Breast epithelium (tissue), 4 donors: ENCODE measurements around the gene SNAP47. TPM values are rescaled to one million over a fixed set of nuclear protein-coding genes. Genes with fewer than 3 reads are reported as not detected.
A peak's percentile ranks its signal among the peaks of the same experiment; 100 is the strongest.

Experiments used
- DNase-seq, 2 donors: peaks; one replicate each; pipeline ENCODE4 v3.0.0-alpha.2; 2019; ENCODE audit warnings: low spot score in 2 of 2
- H3K27ac ChIP-seq, 2 donors: fragments of 200-600 bp; sonication (generic) in 1 of 2; one replicate each; pipeline ENCODE4 v1.5.1; 2016 to 2019; ENCODE audit warnings: mild to moderate bottlenecking in 1 of 2
- H3K27me3 ChIP-seq, 2 donors: fragments of 200-600 bp; sonication (generic) in 1 of 2; one replicate each; pipeline versions ENCODE4 v1.5.1 to v1.6.0; 2017 to 2019; ENCODE audit warnings: control low read depth in 1 of 2, mild to moderate bottlenecking in 1 of 2
- H3K36me3 ChIP-seq: fragments of 200-600 bp; one replicate; pipeline ENCODE4 v1.5.1; 2019
- H3K4me1 ChIP-seq, 2 donors: fragments of 200-600 bp; sonication (generic); one replicate each; pipeline ENCODE4 v1.5.1; 2016 to 2019; ENCODE audit warnings: control low read depth in 1 of 2
- H3K4me3 ChIP-seq, 3 donors: fragments of 200-600 bp; sonication (generic); 1 replicate in 2 of 3; 2 replicates in 1 of 3; pipeline ENCODE4 v1.5.1; 2016 to 2019; ENCODE audit warnings: mild to moderate bottlenecking in 3 of 3, moderate library complexity in 2 of 3
- H3K9me3 ChIP-seq, 2 donors: fragments of 200-600 bp; sonication (generic) in 1 of 2; one replicate each; pipeline ENCODE4 v1.5.1; 2016 to 2019; ENCODE audit warnings: control low read depth in 1 of 2
- POLR2A ChIP-seq: fragments of 450-650 bp; IDR thresholded peaks from one replicate; pipeline ENCODE4 v1.6.1; 2016; ENCODE audit warnings: antibody characterized with exemption, mild to moderate bottlenecking, moderate library complexity
- POLR2AphosphoS5 ChIP-seq, 3 donors: sonication (generic); formaldehyde crosslinking; IDR thresholded peaks; one replicate each; pipeline ENCODE4 v1.6.1; 2017; ENCODE audit warnings: antibody characterized with exemption in 3 of 3
- intact Hi-C: fragments of 100-400 bp; cut with DNase I; formaldehyde crosslinking; loops from one replicate; pipeline ENCODE4 v1.15.1; 2023; ENCODE audit warnings: low total_unique reads
- total RNA-seq, 3 donors: library from RNA; depleted of rRNA; stranded (reverse); fragments of >200 nt; gene quantifications; one replicate each; pipeline ENCODE4 v1.1.0, GENCODE V29; 2016
- TF ChIP-seq, protein P1 (sequence below), 3 donors: fragments of 450-650 bp; IDR thresholded peaks; one replicate each; pipeline ENCODE4 v1.5.1; 2016 to 2017; ENCODE audit warnings: antibody characterized with exemption in 3 of 3, mild to moderate bottlenecking in 3 of 3, moderate library complexity in 3 of 3

The SNAP47 gene
- total RNA-seq, 3 donors from 2014 or later: 28.3 to 60.3 (median 52.1) TPM

DNA sequence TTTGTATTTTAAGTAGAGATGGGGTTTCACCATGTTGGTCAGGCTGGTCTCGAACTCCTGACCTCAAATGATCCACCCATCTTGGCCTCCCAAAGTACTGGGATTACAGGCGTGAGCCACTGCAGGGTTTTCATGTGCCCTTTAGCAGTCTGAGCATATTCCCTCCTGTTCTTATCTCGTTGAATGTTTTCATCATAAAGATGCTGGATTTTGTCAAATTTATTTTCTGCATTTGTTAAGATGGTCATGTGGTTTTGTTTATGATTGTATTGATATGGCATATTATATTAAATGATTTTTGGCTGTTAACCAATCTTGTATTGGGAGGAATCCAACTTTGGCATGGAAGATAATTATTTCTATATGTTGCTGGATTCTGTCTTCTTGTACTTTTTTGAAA lies 8.9 kb upstream of the SNAP47 start:
- H3K36me3 ChIP-seq: no peaks in the 10 kb centered on the region
- no peak for DNase-seq
- TF ChIP-seq POLR2A: no peak
- TF ChIP-seq POLR2AphosphoS5 (IDR thresholded peaks at IDR 0.05): no peak
- TF ChIP-seq, protein P1, sequence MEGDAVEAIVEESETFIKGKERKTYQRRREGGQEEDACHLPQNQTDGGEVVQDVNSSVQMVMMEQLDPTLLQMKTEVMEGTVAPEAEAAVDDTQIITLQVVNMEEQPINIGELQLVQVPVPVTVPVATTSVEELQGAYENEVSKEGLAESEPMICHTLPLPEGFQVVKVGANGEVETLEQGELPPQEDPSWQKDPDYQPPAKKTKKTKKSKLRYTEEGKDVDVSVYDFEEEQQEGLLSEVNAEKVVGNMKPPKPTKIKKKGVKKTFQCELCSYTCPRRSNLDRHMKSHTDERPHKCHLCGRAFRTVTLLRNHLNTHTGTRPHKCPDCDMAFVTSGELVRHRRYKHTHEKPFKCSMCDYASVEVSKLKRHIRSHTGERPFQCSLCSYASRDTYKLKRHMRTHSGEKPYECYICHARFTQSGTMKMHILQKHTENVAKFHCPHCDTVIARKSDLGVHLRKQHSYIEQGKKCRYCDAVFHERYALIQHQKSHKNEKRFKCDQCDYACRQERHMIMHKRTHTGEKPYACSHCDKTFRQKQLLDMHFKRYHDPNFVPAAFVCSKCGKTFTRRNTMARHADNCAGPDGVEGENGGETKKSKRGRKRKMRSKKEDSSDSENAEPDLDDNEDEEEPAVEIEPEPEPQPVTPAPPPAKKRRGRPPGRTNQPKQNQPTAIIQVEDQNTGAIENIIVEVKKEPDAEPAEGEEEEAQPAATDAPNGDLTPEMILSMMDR (IDR thresholded peaks at IDR 0.05): no peak
- H3K4me3 ChIP-seq: no peak overlapping the region
- H3K27me3 ChIP-seq: no peaks in the 10 kb centered on the region
- H3K9me3 ChIP-seq: peaks cover 0 to 10% of the 10 kb centered on the region in 2 donors
- intact Hi-C loops: no loop called here
- no peak overlapping the region for H3K27ac ChIP-seq
- H3K4me1 ChIP-seq: peaks cover 0 to 12% of the 10 kb centered on the region in 2 donors

DNA sequence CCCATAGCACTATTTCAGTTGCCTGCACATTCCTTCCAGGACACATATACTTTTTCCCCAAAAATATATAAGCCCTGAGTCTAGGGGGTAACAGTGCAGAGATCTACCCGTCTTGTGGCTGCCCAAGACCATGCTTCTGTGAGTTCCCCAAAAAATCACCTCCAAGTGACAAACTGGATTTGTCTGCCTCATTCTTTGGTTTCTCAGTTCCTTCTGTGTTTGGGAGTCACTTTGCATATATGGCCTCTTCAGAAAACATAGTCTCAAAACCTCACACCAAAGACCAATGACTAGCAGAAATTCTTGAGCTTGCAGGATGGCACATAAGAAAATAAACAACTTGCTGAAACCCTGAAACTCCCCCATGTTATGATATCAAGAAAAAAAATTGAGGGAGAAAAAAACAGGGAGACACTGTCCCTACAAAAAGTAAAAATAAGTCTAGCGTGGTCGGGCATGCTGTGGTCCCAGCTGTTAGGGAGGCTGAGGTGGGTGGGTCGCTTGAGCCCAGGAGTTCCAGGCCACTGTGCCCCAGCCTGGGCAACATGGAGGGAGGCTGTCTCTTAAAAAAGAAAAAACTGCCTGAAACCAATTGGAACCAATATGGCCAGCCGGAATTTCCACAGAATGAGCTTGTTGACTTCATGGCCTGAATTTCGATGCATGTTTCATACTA lies 8.2 kb upstream of the SNAP47 start:
- DNase-seq: no peak
- Histone ChIP-seq H3K9me3 (peaks cover 0 to 5% of the 10 kb centered on the region in 2 donors), H3K36me3 (no peaks in the 10 kb centered on the region), H3K4me3 (no peak overlapping the region), H3K27ac (peak overlapping the region in 1 of 2 donors; percentile 78), H3K27me3 (no peaks in the 10 kb centered on the region), H3K4me1 (peaks cover 0 to 12% of the 10 kb centered on the region in 2 donors)
- TF ChIP-seq POLR2AphosphoS5 (IDR thresholded peaks at IDR 0.05) (no peak), POLR2A (no peak)
- TF ChIP-seq, protein P1 (IDR thresholded peaks at IDR 0.05): no peak
- intact Hi-C loops: no loop called here

DNA sequence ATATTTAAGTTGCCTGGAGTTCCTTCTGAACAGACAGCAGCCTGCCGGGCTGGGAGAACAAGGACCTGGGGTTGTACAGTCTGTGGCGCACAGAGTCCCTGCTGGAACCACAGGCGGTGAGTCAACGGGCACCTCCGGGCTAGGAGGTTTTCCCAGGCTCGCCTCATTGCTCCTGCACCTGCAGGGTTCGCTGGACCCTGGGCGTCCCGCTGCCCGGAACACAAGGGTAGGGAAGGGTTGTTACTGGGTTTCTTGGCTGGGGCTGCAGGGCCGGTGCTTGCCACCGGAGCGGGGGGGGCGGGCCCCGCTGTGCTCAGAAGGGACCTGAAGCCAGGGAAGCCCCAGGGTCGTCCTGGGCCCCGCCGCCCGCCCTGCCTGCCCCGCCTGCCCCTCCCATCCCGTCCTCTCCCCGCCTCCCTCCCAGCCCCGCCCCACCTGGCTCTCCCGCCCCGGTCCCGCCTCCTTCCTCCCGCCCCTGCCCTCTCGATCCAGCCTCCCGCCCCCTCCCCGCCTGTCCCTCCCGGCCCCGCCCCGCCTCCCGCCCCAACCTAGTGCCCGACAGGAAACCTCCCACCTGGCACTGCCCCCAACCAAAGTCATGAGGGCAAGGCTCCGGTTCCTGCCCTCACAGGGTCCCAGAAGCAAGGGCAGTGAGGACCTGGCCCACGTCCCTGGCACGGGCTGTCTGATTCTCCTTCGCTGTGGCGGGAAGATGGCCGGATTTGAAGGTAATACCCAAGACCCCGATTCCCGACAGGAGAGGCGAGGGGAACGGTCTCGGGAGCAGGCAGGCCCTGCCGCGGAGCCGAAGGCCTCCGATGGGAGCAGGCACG lies 7.0 kb upstream of the SNAP47 start:
- intact Hi-C loops: no loop called here
- H3K4me3 ChIP-seq: peak overlapping the region; percentile 39 to 65 (median 65)
- peaks cover 0 to 12% of the 10 kb centered on the region in 2 donors for H3K4me1 ChIP-seq
- H3K36me3 ChIP-seq: no peaks in the 10 kb centered on the region
- no peaks in the 10 kb centered on the region for H3K27me3 ChIP-seq
- peak overlapping the region; percentile 77 to 78 for H3K27ac ChIP-seq
- no peaks in the 10 kb centered on the region for H3K9me3 ChIP-seq
- TF ChIP-seq, protein P1 (IDR thresholded peaks at IDR 0.05): no peak
- TF ChIP-seq POLR2AphosphoS5 (IDR thresholded peaks at IDR 0.05): peak in 1 of 3 donors; percentile 34
- DNase-seq: peak; percentile 67 to 85

DNA sequence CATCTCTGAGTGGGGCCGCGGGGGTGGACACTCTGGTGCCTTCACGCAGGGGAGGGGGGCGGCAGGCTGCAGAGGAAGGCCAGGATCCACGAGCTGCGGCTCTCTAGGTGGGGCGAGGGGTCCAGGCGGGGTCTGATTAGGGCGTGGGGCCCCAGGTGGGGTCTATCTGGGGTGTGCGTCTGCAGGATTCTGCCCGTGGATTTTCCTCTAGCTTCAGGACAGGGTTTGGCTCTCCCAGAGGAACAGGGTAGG lies 6.4 kb upstream of the SNAP47 start:
- Histone ChIP-seq H3K36me3 (no peaks in the 10 kb centered on the region), H3K4me3 (peak overlapping the region; percentile 39 to 65 (median 65)), H3K9me3 (no peaks in the 10 kb centered on the region), H3K4me1 (peaks cover 0 to 18% of the 10 kb centered on the region in 2 donors), H3K27me3 (no peaks in the 10 kb centered on the region), H3K27ac (peak overlapping the region; percentile 77 to 78)
- intact Hi-C loops: no loop called here
- no peak for DNase-seq
- TF ChIP-seq, protein P1 (IDR thresholded peaks at IDR 0.05): no peak
- no peak for TF ChIP-seq POLR2AphosphoS5 (IDR thresholded peaks at IDR 0.05)
- TF ChIP-seq POLR2A: no peak
